Measurements from ENCODE around the gene ZFP36L1.

ZFP36L1 gene

GRCh38 chr14:68794851-68795596 is 2.2 kb upstream of the ZFP36L1 start:
- no peak for DNase-seq

GRCh38 chr14:68794130-68794850 is 1.4 kb upstream of the ZFP36L1 start:
- no peak for DNase-seq

- DNase-seq: no peak
Observed at GRCh38 chr14:68793734-68794129, 865 bp upstream of the ZFP36L1 start.

- no peak for DNase-seq
Observed at GRCh38 chr14:68792678-68792978, 239 bp downstream of the ZFP36L1 start.

GRCh38 chr14:68791902-68792677 is 777 bp downstream of the ZFP36L1 start:
- DNase-seq: no peak

GRCh38 chr14:68791078-68791901 is 1.6 kb downstream of the ZFP36L1 start:
- no peak for DNase-seq

- no peak for DNase-seq
Observed at GRCh38 chr14:68790644-68791077, 2.2 kb downstream of the ZFP36L1 start.

GRCh38 chr14:68789821-68790643 is 2.8 kb downstream of the ZFP36L1 start:
- DNase-seq: no peak

GRCh38 chr14:68788996-68789820 is 3.7 kb downstream of the ZFP36L1 start:
- DNase-seq: no peak

- DNase-seq: no peak
Observed at GRCh38 chr14:68788275-68788995, 4.4 kb downstream of the ZFP36L1 start.

- DNase-seq: no peak
Observed at GRCh38 chr14:68787092-68787992, 5.5 kb downstream of the ZFP36L1 start.

GRCh38 chr14:68786491-68787091 is 6.3 kb downstream of the ZFP36L1 start:
- no peak for DNase-seq

- no peak for DNase-seq
Observed at GRCh38 chr14:68785534-68786490, 7.1 kb downstream of the ZFP36L1 start.

GRCh38 chr14:68784978-68785533 is 7.8 kb downstream of the ZFP36L1 start:
- no peak for DNase-seq

- no peak for DNase-seq
Observed at GRCh38 chr14:68784226-68784910, 8.5 kb downstream of the ZFP36L1 start.

GRCh38 chr14:68783408-68784225 is 9.2 kb downstream of the ZFP36L1 start:
- DNase-seq: no peak
